Measurements from ENCODE around the gene CPA4. TPM values are rescaled to one million over a fixed set of nuclear protein-coding genes. Genes with fewer than 3 reads are reported as not detected.
A peak's percentile ranks its signal among the peaks of the same experiment; 100 is the strongest.

CPA4 gene
- total and polyA plus RNA-seq, 4 donors, result 0.18 to 1.0 (median 0.45) TPM; not detected in 1

GRCh38 chr7:130278860-130279259 lies 14.1 kb upstream of the CPA4 start:
- ATAC-seq (ENCODE audit: low FRiP score) (no peak), DNase-seq (no peak)
- Histone ChIP-seq H3K9me3 (ENCODE audit: control insufficient read depth, low read length) (no peaks in the 10 kb centered on the region), H3K36me3 (ENCODE audit: control insufficient read depth in 1 of 2, insufficient read depth in 2 of 2, low read length in 1 of 2) (no peaks in the 10 kb centered on the region), H3K27ac (ENCODE audit: low read depth in 1 of 2, low read length in 2 of 2) (no peak overlapping the region), H3K27me3 (ENCODE audit: control insufficient read depth in 1 of 2, insufficient read depth in 2 of 2, low read length in 1 of 2) (no peaks in the 10 kb centered on the region), H3K4me3 (ENCODE audit: low read length in 2 of 2) (no peak overlapping the region), H3K4me1 (ENCODE audit: control insufficient read depth in 1 of 2, insufficient read depth in 2 of 2, low read length in 2 of 2) (no peaks in the 10 kb centered on the region)
- intact Hi-C loops (cut with DNase I), result loop anchor here (5.0 to 10.0 kb wide), 4 partner anchors 118 to 386 kb away; partner anchors contain the start of genes CEP41 (in 2 of the 2), COPG2 (in 1 of the 2) and MEST (in 1 of the 2)

- Histone ChIP-seq H3K9me3 (ENCODE audit: control insufficient read depth, low read length) (no peaks in the 10 kb centered on the region), H3K4me1 (ENCODE audit: control insufficient read depth in 1 of 2, insufficient read depth in 2 of 2, low read length in 2 of 2) (no peaks in the 10 kb centered on the region), H3K4me3 (ENCODE audit: low read length in 2 of 2) (no peak overlapping the region), H3K27me3 (ENCODE audit: control insufficient read depth in 1 of 2, insufficient read depth in 2 of 2, low read length in 1 of 2) (no peaks in the 10 kb centered on the region), H3K27ac (ENCODE audit: low read depth in 1 of 2, low read length in 2 of 2) (no peak overlapping the region), H3K36me3 (ENCODE audit: control insufficient read depth in 1 of 2, insufficient read depth in 2 of 2, low read length in 1 of 2) (no peaks in the 10 kb centered on the region)
- intact Hi-C loops (cut with DNase I), result loop anchor here (5.0 to 10.0 kb wide), 4 partner anchors 118 to 386 kb away; partner anchors contain the start of genes CEP41 (in 2 of the 2), COPG2 (in 1 of the 2) and MEST (in 1 of the 2)
- DNase-seq (no peak), ATAC-seq (ENCODE audit: low FRiP score) (no peak)
- WGBS, 2 donors, result 84 to 85% methylated on average over 2 of the region's 2 CpGs
Measured at GRCh38 chr7:130279286-130279685, 13.7 kb upstream of the CPA4 start.

GRCh38 chr7:130279906-130280305 lies 13.1 kb upstream of the CPA4 start:
- ATAC-seq (ENCODE audit: low FRiP score) (no peak), DNase-seq (no peak)
- no peak overlapping the region for H3K27ac ChIP-seq (ENCODE audit: low read depth in 1 of 2, low read length in 2 of 2)

GRCh38 chr7:130281260-130281659 lies 11.7 kb upstream of the CPA4 start:
- 0 to 9% methylated on average over 1 of the region's 1 CpG for WGBS, 2 donors
- intact Hi-C loops (cut with DNase I), result no loop called here
- Histone ChIP-seq H3K4me1 (ENCODE audit: control insufficient read depth in 1 of 2, insufficient read depth in 2 of 2, low read length in 2 of 2) (no peaks in the 10 kb centered on the region), H3K4me3 (ENCODE audit: low read length in 2 of 2) (no peak overlapping the region), H3K9me3 (ENCODE audit: control insufficient read depth, low read length) (no peaks in the 10 kb centered on the region), H3K27ac (ENCODE audit: low read depth in 1 of 2, low read length in 2 of 2) (no peak overlapping the region), H3K36me3 (ENCODE audit: control insufficient read depth in 1 of 2, insufficient read depth in 2 of 2, low read length in 1 of 2) (no peaks in the 10 kb centered on the region), H3K27me3 (ENCODE audit: control insufficient read depth in 1 of 2, insufficient read depth in 2 of 2, low read length in 1 of 2) (no peaks in the 10 kb centered on the region)
- ATAC-seq (ENCODE audit: low FRiP score) (peak; percentile 21), DNase-seq (no peak)

More at GRCh38 chr7:130279906-130280305, 13.1 kb upstream of the CPA4 start:
- intact Hi-C loops (cut with DNase I), result loop anchor here (5.0 to 10.0 kb wide), 4 partner anchors 117 to 385 kb away; partner anchors contain the start of genes CEP41 (in 2 of the 2), COPG2 (in 1 of the 2) and MEST (in 1 of the 2)
- 96 to 97% methylated on average over 1 of the region's 1 CpG for WGBS, 2 donors
- no peaks in the 10 kb centered on the region for H3K4me1 ChIP-seq (ENCODE audit: control insufficient read depth in 1 of 2, insufficient read depth in 2 of 2, low read length in 2 of 2)
- no peaks in the 10 kb centered on the region for H3K9me3 ChIP-seq (ENCODE audit: control insufficient read depth, low read length)
- H3K4me3 ChIP-seq (ENCODE audit: low read length in 2 of 2), result no peak overlapping the region
- H3K27me3 ChIP-seq (ENCODE audit: control insufficient read depth in 1 of 2, insufficient read depth in 2 of 2, low read length in 1 of 2), result no peaks in the 10 kb centered on the region
- H3K36me3 ChIP-seq (ENCODE audit: control insufficient read depth in 1 of 2, insufficient read depth in 2 of 2, low read length in 1 of 2), result no peaks in the 10 kb centered on the region

GRCh38 chr7:130286881-130287280 lies 6.1 kb upstream of the CPA4 start:
- no peak for ATAC-seq (ENCODE audit: low FRiP score)
- H3K9me3 ChIP-seq (ENCODE audit: control insufficient read depth, low read length), result no peaks in the 10 kb centered on the region
- WGBS, 2 donors, result 65 to 68% methylated on average over 1 of the region's 1 CpG
- H3K4me3 ChIP-seq (ENCODE audit: low read length in 2 of 2), result no peak overlapping the region
- no peaks in the 10 kb centered on the region for H3K36me3 ChIP-seq (ENCODE audit: control insufficient read depth in 1 of 2, insufficient read depth in 2 of 2, low read length in 1 of 2)
- H3K27ac ChIP-seq (ENCODE audit: low read depth in 1 of 2, low read length in 2 of 2), result no peak overlapping the region
- H3K4me1 ChIP-seq (ENCODE audit: control insufficient read depth in 1 of 2, insufficient read depth in 2 of 2, low read length in 2 of 2), result peaks cover 0 to 4% of the 10 kb centered on the region in 2 donors
- intact Hi-C loops (cut with DNase I), result no loop called here
- no peaks in the 10 kb centered on the region for H3K27me3 ChIP-seq (ENCODE audit: control insufficient read depth in 1 of 2, insufficient read depth in 2 of 2, low read length in 1 of 2)
- DNase-seq, result no peak

- DNase-seq, result no peak
- Histone ChIP-seq H3K4me1 (ENCODE audit: control insufficient read depth in 1 of 2, insufficient read depth in 2 of 2, low read length in 2 of 2) (peaks cover 0 to 4% of the 10 kb centered on the region in 2 donors), H3K36me3 (ENCODE audit: control insufficient read depth in 1 of 2, insufficient read depth in 2 of 2, low read length in 1 of 2) (no peaks in the 10 kb centered on the region), H3K4me3 (ENCODE audit: low read length in 2 of 2) (no peak overlapping the region), H3K27me3 (ENCODE audit: control insufficient read depth in 1 of 2, insufficient read depth in 2 of 2, low read length in 1 of 2) (no peaks in the 10 kb centered on the region), H3K27ac (ENCODE audit: low read depth in 1 of 2, low read length in 2 of 2) (no peak overlapping the region), H3K9me3 (ENCODE audit: control insufficient read depth, low read length) (no peaks in the 10 kb centered on the region)
- ATAC-seq (ENCODE audit: low FRiP score), result no peak
- intact Hi-C loops (cut with DNase I), result no loop called here
- WGBS, 2 donors, result 93 to 94% methylated on average over 4 of the region's 4 CpGs
Measured at GRCh38 chr7:130288168-130288567, 4.8 kb upstream of the CPA4 start.

- H3K4me3 ChIP-seq (ENCODE audit: low read length in 2 of 2), result no peak overlapping the region
- intact Hi-C loops (cut with DNase I), result no loop called here
- 88 to 89% methylated on average over 5 of the region's 5 CpGs for WGBS, 2 donors
- DNase-seq, result no peak
- peaks cover 0 to 4% of the 10 kb centered on the region in 2 donors for H3K4me1 ChIP-seq (ENCODE audit: control insufficient read depth in 1 of 2, insufficient read depth in 2 of 2, low read length in 2 of 2)
- H3K36me3 ChIP-seq (ENCODE audit: control insufficient read depth in 1 of 2, insufficient read depth in 2 of 2, low read length in 1 of 2), result no peaks in the 10 kb centered on the region
- H3K27ac ChIP-seq (ENCODE audit: low read depth in 1 of 2, low read length in 2 of 2), result no peak overlapping the region
- ATAC-seq (ENCODE audit: low FRiP score), result no peak
- H3K9me3 ChIP-seq (ENCODE audit: control insufficient read depth, low read length), result no peaks in the 10 kb centered on the region
- no peaks in the 10 kb centered on the region for H3K27me3 ChIP-seq (ENCODE audit: control insufficient read depth in 1 of 2, insufficient read depth in 2 of 2, low read length in 1 of 2)
Measured at GRCh38 chr7:130288829-130289228, 4.1 kb upstream of the CPA4 start.

- no peaks in the 10 kb centered on the region for H3K27me3 ChIP-seq (ENCODE audit: control insufficient read depth in 1 of 2, insufficient read depth in 2 of 2, low read length in 1 of 2)
- DNase-seq (no peak), ATAC-seq (ENCODE audit: low FRiP score) (no peak)
- no peaks in the 10 kb centered on the region for H3K36me3 ChIP-seq (ENCODE audit: control insufficient read depth in 1 of 2, insufficient read depth in 2 of 2, low read length in 1 of 2)
- H3K9me3 ChIP-seq (ENCODE audit: control insufficient read depth, low read length), result no peaks in the 10 kb centered on the region
- WGBS, 2 donors, result 82 to 83% methylated on average over 9 of the region's 9 CpGs
- no peak overlapping the region for H3K4me3 ChIP-seq (ENCODE audit: low read length in 2 of 2)
- no peak overlapping the region for H3K27ac ChIP-seq (ENCODE audit: low read depth in 1 of 2, low read length in 2 of 2)
- H3K4me1 ChIP-seq (ENCODE audit: control insufficient read depth in 1 of 2, insufficient read depth in 2 of 2, low read length in 2 of 2), result peaks cover 0 to 4% of the 10 kb centered on the region in 2 donors
- intact Hi-C loops (cut with DNase I), result no loop called here
Measured at GRCh38 chr7:130289478-130289877, 3.5 kb upstream of the CPA4 start.

- intact Hi-C loops (cut with DNase I), result loop anchor here (5.0 kb wide), 2 partner anchors 72 to 152 kb away; partner anchors contain the start of gene CEP41 (in 1 of the 2)
- no peak for ATAC-seq (ENCODE audit: low FRiP score)
Measured at GRCh38 chr7:130290745-130291144, 2.2 kb upstream of the CPA4 start.

More at GRCh38 chr7:130290745-130291144, 2.2 kb upstream of the CPA4 start:
- H3K36me3 ChIP-seq (ENCODE audit: control insufficient read depth in 1 of 2, insufficient read depth in 2 of 2, low read length in 1 of 2), result no peaks in the 10 kb centered on the region
- 66 to 73% methylated on average over 6 of the region's 6 CpGs for WGBS, 2 donors
- no peaks in the 10 kb centered on the region for H3K9me3 ChIP-seq (ENCODE audit: control insufficient read depth, low read length)
- H3K27me3 ChIP-seq (ENCODE audit: control insufficient read depth in 1 of 2, insufficient read depth in 2 of 2, low read length in 1 of 2), result no peaks in the 10 kb centered on the region
- H3K4me1 ChIP-seq (ENCODE audit: control insufficient read depth in 1 of 2, insufficient read depth in 2 of 2, low read length in 2 of 2), result peaks cover 0 to 4% of the 10 kb centered on the region in 2 donors
- DNase-seq, result no peak
- H3K27ac ChIP-seq (ENCODE audit: low read depth in 1 of 2, low read length in 2 of 2), result no peak overlapping the region
- H3K4me3 ChIP-seq (ENCODE audit: low read length in 2 of 2), result no peak overlapping the region
